Astrocyte (in vitro differentiated cells and primary cell): Measurements from ENCODE around the gene OR51F1. TPM values are rescaled to one million over a fixed set of nuclear protein-coding genes. Genes with fewer than 3 reads are reported as not detected.

Source experiments
- DNase-seq: peaks from one replicate; pipeline ENCODE4 v3.0.0-alpha.2; 2010; ENCODE audit warnings: low read depth
- FAIRE-seq: peaks from 2 replicates; lab custom pipeline; 2011; peaks lifted over from hg19 to GRCh38; lab: Jason Lieb, UNC
- H2AFZ ChIP-seq: 2 replicates; pipeline ENCODE4 v1.6.0; 2012; ENCODE audit warnings: low read depth, low read length, inconsistent platforms
- H3K27ac ChIP-seq: 2 replicates; pipeline ENCODE4 v1.5.1; 2011; ENCODE audit warnings: low read depth, low read length, inconsistent platforms
- H3K27me3 ChIP-seq: 2 replicates; pipeline ENCODE4 v1.6.0; 2011; ENCODE audit warnings: low read length, inconsistent platforms; ENCODE audit not compliant: insufficient read depth
- H3K36me3 ChIP-seq: 2 replicates; pipeline ENCODE4 v1.5.1; 2011; ENCODE audit warnings: low read length, inconsistent platforms; ENCODE audit not compliant: insufficient read depth
- H3K4me1 ChIP-seq: 2 replicates; pipeline ENCODE4 v1.5.1; 2011; ENCODE audit warnings: low read length, inconsistent platforms; ENCODE audit not compliant: insufficient read depth
- H3K4me2 ChIP-seq: 2 replicates; pipeline ENCODE4 v1.6.0; 2012; ENCODE audit warnings: low read length, inconsistent platforms
- H3K4me3 ChIP-seq: 2 replicates; pipeline ENCODE4 v1.5.1; 2011; ENCODE audit warnings: low read depth, mild to moderate bottlenecking, low read length, inconsistent platforms; ENCODE audit not compliant: insufficient read depth
- H3K79me2 ChIP-seq: 2 replicates; pipeline ENCODE4 v1.6.0; 2012; ENCODE audit warnings: mild to moderate bottlenecking, low read length, inconsistent platforms; ENCODE audit not compliant: insufficient read depth
- H3K9ac ChIP-seq: 2 replicates; pipeline ENCODE4 v1.6.0; 2012; ENCODE audit warnings: mild to moderate bottlenecking, low read length, inconsistent platforms
- H3K9me3 ChIP-seq: 2 replicates; pipeline ENCODE4 v1.5.1; 2012; ENCODE audit warnings: low read depth, mild to moderate bottlenecking, low read length, inconsistent platforms; ENCODE audit not compliant: insufficient read depth
- H4K20me1 ChIP-seq: 2 replicates; pipeline ENCODE4 v1.6.0; 2012; ENCODE audit warnings: low read length, inconsistent platforms; ENCODE audit not compliant: insufficient read depth
- H3K27ac Mint-ChIP-seq: one replicate; pipeline ENCODE4 v1.8.0; 2021; ENCODE audit warnings: mild to moderate bottlenecking, mixed read lengths; ENCODE audit not compliant: unreplicated experiment
- H3K27me3 Mint-ChIP-seq: one replicate; pipeline ENCODE4 v1.8.0; 2021; ENCODE audit warnings: low read depth, mixed read lengths; ENCODE audit not compliant: unreplicated experiment
- H3K36me3 Mint-ChIP-seq: one replicate; pipeline ENCODE4 v1.8.0; 2021; ENCODE audit warnings: low read depth, mixed read lengths; ENCODE audit not compliant: unreplicated experiment
- H3K4me1 Mint-ChIP-seq: one replicate; pipeline ENCODE4 v1.8.0; 2021; ENCODE audit warnings: low read depth, mixed read lengths; ENCODE audit not compliant: unreplicated experiment
- H3K4me3 Mint-ChIP-seq: one replicate; pipeline ENCODE4 v1.8.0; 2021; ENCODE audit warnings: mild to moderate bottlenecking, moderate library complexity, mixed read lengths; ENCODE audit not compliant: unreplicated experiment
- H3K9me3 Mint-ChIP-seq: one replicate; pipeline ENCODE4 v1.8.0; 2021; ENCODE audit warnings: mild to moderate bottlenecking, mixed read lengths; ENCODE audit not compliant: unreplicated experiment
- EZH2 ChIP-seq: IDR thresholded peaks from 2 replicates; pipeline ENCODE4 v1.6.1; 2012; ENCODE audit warnings: mild to moderate bottlenecking, low read length, inconsistent platforms; ENCODE audit not compliant: insufficient read depth
- total RNA-seq: library from RNA; stranded (reverse); gene quantifications from 2 replicates; pipeline ENCODE4 v1.2.1, GENCODE V29; 2021
- TF ChIP-seq, protein P1 (sequence below): IDR thresholded peaks from 2 replicates; pipeline ENCODE4 v1.5.1; 2011; ENCODE audit warnings: low read depth, mild to moderate bottlenecking, inconsistent platforms, low read length, moderate library complexity; ENCODE audit not compliant: insufficient read depth

Gene OR51F1
- total RNA-seq, 1 donor from 2014 or later, result not detected

DNA sequence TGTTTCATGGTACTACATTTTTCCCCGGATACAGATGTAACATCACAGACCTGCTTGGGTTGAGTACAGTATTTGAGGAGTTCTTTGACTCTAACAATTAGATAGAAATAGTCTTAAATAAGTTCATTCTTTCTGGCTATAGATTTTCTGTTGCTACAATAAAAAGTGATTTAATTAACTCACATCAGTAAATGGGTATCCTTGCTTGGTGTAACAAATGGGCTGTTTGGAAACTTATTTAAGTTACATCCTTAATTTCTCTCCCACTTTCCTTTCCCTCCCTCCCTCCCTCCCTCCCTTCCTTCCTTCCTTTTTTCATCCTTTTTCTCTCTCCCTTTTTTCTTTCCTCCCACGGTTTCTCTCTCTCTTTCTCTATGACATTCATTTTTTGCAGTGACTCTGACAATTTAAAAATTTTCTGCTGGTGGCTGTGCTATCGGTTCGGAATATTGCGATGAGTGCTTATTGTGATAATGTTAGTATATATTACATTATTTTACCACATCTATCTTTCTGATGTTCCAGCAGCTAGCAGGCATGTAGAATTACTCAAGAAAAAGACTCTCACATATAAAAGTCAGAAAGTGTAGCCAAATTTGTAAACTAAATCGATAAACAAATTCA lies 3.2 kb downstream of the OR51F1 start:
- TF ChIP-seq EZH2, result no peak
- TF ChIP-seq, protein P1, sequence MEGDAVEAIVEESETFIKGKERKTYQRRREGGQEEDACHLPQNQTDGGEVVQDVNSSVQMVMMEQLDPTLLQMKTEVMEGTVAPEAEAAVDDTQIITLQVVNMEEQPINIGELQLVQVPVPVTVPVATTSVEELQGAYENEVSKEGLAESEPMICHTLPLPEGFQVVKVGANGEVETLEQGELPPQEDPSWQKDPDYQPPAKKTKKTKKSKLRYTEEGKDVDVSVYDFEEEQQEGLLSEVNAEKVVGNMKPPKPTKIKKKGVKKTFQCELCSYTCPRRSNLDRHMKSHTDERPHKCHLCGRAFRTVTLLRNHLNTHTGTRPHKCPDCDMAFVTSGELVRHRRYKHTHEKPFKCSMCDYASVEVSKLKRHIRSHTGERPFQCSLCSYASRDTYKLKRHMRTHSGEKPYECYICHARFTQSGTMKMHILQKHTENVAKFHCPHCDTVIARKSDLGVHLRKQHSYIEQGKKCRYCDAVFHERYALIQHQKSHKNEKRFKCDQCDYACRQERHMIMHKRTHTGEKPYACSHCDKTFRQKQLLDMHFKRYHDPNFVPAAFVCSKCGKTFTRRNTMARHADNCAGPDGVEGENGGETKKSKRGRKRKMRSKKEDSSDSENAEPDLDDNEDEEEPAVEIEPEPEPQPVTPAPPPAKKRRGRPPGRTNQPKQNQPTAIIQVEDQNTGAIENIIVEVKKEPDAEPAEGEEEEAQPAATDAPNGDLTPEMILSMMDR, result no peak
- no peaks in the 10 kb centered on the region for H3K27me3 Mint-ChIP-seq
- H3K4me3 Mint-ChIP-seq, result no peak overlapping the region

DNA sequence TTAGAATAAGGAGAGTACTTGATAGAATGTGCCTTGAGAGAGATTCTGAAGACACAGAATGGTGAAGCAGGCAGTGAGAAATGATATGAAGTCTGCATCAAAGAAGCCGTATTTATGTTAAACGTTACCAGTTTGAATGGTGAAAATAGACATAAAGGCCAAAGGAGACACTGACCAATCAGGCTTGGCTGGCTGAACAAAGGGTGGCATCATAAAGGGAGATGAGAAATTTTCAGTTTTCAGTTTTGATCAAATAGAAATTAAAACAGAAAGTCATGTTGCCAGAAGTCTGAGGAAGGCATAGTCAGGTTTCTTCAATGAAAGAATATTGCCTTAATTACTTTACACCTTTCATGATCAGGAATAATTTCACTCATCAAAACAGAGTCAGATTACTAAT lies 6.6 kb downstream of the OR51F1 start:
- no peak overlapping the region for H3K4me3 ChIP-seq
- DNase-seq (no peak), FAIRE-seq (no peak)
- Mint-ChIP-seq H3K27ac (no peak overlapping the region), H3K9me3 (no peaks in the 10 kb centered on the region), H3K4me1 (no peaks in the 10 kb centered on the region), H3K27me3 (no peaks in the 10 kb centered on the region), H3K4me3 (no peak overlapping the region), H3K36me3 (no peaks in the 10 kb centered on the region)
- H3K4me1 ChIP-seq, result no peaks in the 10 kb centered on the region
- no peak overlapping the region for H3K4me2 ChIP-seq
- H3K27me3 ChIP-seq, result no peaks in the 10 kb centered on the region
- no peak overlapping the region for H3K27ac ChIP-seq
- no peaks in the 10 kb centered on the region for H3K9me3 ChIP-seq
- TF ChIP-seq, protein P1, result no peak
- no peak for TF ChIP-seq EZH2
- H2AFZ ChIP-seq, result no peak overlapping the region
- no peaks in the 10 kb centered on the region for H3K79me2 ChIP-seq
- no peak overlapping the region for H3K9ac ChIP-seq
- no peaks in the 10 kb centered on the region for H3K36me3 ChIP-seq
- no peaks in the 10 kb centered on the region for H4K20me1 ChIP-seq

More for the DNA sequence above, 3.2 kb downstream of the OR51F1 start:
- H3K4me3 ChIP-seq, result no peak overlapping the region
- no peaks in the 10 kb centered on the region for H4K20me1 ChIP-seq
- Mint-ChIP-seq H3K27ac (no peak overlapping the region), H3K4me1 (no peaks in the 10 kb centered on the region), H3K9me3 (no peaks in the 10 kb centered on the region), H3K36me3 (no peaks in the 10 kb centered on the region)
- DNase-seq (no peak), FAIRE-seq (no peak)
- H2AFZ ChIP-seq, result no peak overlapping the region
- no peaks in the 10 kb centered on the region for H3K4me1 ChIP-seq
- no peaks in the 10 kb centered on the region for H3K9me3 ChIP-seq
- no peak overlapping the region for H3K9ac ChIP-seq
- no peaks in the 10 kb centered on the region for H3K27me3 ChIP-seq
- H3K36me3 ChIP-seq, result no peaks in the 10 kb centered on the region
- H3K79me2 ChIP-seq, result no peaks in the 10 kb centered on the region
- no peak overlapping the region for H3K27ac ChIP-seq
- no peak overlapping the region for H3K4me2 ChIP-seq

DNA sequence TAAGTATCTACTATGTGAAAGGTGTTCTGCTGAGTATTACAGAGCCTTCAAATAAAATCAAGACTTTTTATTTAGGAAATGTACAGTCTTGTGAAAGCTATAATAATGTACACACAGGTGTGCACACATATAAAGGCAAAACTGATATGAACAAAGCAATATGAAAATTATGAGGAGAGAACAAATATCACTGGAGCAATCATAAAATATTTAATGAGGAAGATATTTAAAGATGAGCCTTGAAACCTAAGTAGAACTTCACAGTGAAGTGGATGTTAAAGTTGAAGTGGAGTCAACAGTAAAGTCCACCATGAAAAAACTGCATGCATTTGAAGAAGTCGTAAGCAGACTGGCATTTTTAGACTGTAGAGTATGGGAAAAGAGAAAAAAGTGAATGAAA lies 18.5 kb downstream of the OR51F1 start:
- Histone ChIP-seq H3K4me1 (no peaks in the 10 kb centered on the region), H2AFZ (no peak overlapping the region), H3K36me3 (no peaks in the 10 kb centered on the region), H3K27me3 (no peaks in the 10 kb centered on the region), H3K4me2 (no peak overlapping the region), H4K20me1 (no peaks in the 10 kb centered on the region), H3K79me2 (no peaks in the 10 kb centered on the region), H3K4me3 (no peak overlapping the region), H3K9ac (no peak overlapping the region), H3K27ac (no peak overlapping the region), H3K9me3 (no peaks in the 10 kb centered on the region)
- Mint-ChIP-seq H3K4me1 (no peaks in the 10 kb centered on the region), H3K27me3 (no peaks in the 10 kb centered on the region), H3K9me3 (no peaks in the 10 kb centered on the region), H3K27ac (no peak overlapping the region), H3K36me3 (no peaks in the 10 kb centered on the region), H3K4me3 (no peak overlapping the region)
- no peak for FAIRE-seq
- TF ChIP-seq, protein P1, result no peak
- TF ChIP-seq EZH2, result no peak
- DNase-seq, result no peak
